GM12878 (cell line): Measurements from ENCODE around the gene LONP1. TPM values are rescaled to one million over a fixed set of nuclear protein-coding genes. Genes with fewer than 3 reads are reported as not detected.

ENCODE experiments used
- ATF7 ChIP-seq: fragments of 450-650 bp; IDR thresholded peaks from 2 replicates; pipeline ENCODE4 v1.6.1; 2016; ENCODE audit warnings: low read depth, mild to moderate bottlenecking
- BHLHE40 ChIP-seq, 2 experiments: fragments of 450-650 bp in 1 of 2; IDR thresholded peaks; 2 replicates each; pipeline ENCODE4 v1.6.1; 2011 to 2017; ENCODE audit warnings: low read depth in 2 of 2, borderline replicate concordance in 1 of 2, improper control_type of control experiment in 1 of 2, low read length in 1 of 2, mild to moderate bottlenecking in 1 of 2
- DPF2 ChIP-seq: fragments of 450-650 bp; IDR thresholded peaks from 2 replicates; pipeline ENCODE4 v1.6.1; 2017; ENCODE audit warnings: mild to moderate bottlenecking
- FOXM1 ChIP-seq: IDR thresholded peaks from 2 replicates; pipeline ENCODE4 v1.6.1; 2012; ENCODE audit warnings: low read depth, mild to moderate bottlenecking, inconsistent platforms, low read length, moderate library complexity
- IKZF2 ChIP-seq, 2 experiments: fragments of 450-650 bp; IDR thresholded peaks; 2 replicates each; pipeline ENCODE4 v1.6.1; 2017; ENCODE audit warnings: mild to moderate bottlenecking in 2 of 2, moderate library complexity in 2 of 2
- LARP7 ChIP-seq: fragments of 450-650 bp; IDR thresholded peaks from 2 replicates; pipeline ENCODE4 v1.6.1; 2017; ENCODE audit warnings: mild to moderate bottlenecking
- MEF2A ChIP-seq: IDR thresholded peaks from 2 replicates; pipeline ENCODE4 v1.6.1; 2011; ENCODE audit warnings: low read depth, mild to moderate bottlenecking, low read length, moderate library complexity; ENCODE audit not compliant: insufficient read depth
- MYC ChIP-seq: IDR thresholded peaks from 2 replicates; pipeline ENCODE4 v1.6.1; 2011; ENCODE audit warnings: mild to moderate bottlenecking, low read length, moderate library complexity, inconsistent platforms; ENCODE audit not compliant: insufficient read depth, insufficient replicate concordance, insufficient read length, severe bottlenecking
- PAX5 ChIP-seq: IDR thresholded peaks from 2 replicates; pipeline ENCODE4 v1.6.1; 2011; ENCODE audit warnings: low read depth, low read length, borderline replicate concordance
- PML ChIP-seq: IDR thresholded peaks from 2 replicates; pipeline ENCODE4 v1.6.1; 2012; ENCODE audit warnings: low read length, inconsistent platforms
- POLR2AphosphoS2 ChIP-seq: IDR thresholded peaks from 2 replicates; pipeline ENCODE4 v1.6.1; 2011; ENCODE audit warnings: low read depth, mild to moderate bottlenecking, low read length, improper control_type of control experiment, moderate library complexity
- POLR2AphosphoS5 ChIP-seq: IDR thresholded peaks from 2 replicates; pipeline ENCODE4 v1.6.1; 2011; ENCODE audit warnings: mild to moderate bottlenecking, low read length, inconsistent platforms
- SIN3A ChIP-seq: IDR thresholded peaks from 2 replicates; pipeline ENCODE4 v1.6.1; 2012; ENCODE audit warnings: low read depth, low read length, improper control_type of control experiment
- SMAD5 ChIP-seq: IDR thresholded peaks from 2 replicates; pipeline ENCODE4 v1.6.1; 2016; ENCODE audit warnings: antibody characterized with exemption, low read depth
- SUPT20H ChIP-seq: IDR thresholded peaks from 2 replicates; pipeline ENCODE4 v1.6.1; 2011; ENCODE audit warnings: low read depth, mild to moderate bottlenecking, low read length, moderate library complexity, borderline replicate concordance; ENCODE audit not compliant: control insufficient read depth
- TAF1 ChIP-seq: IDR thresholded peaks from 2 replicates; pipeline ENCODE4 v1.6.1; 2011; ENCODE audit warnings: mild to moderate bottlenecking, low read depth, low read length, borderline replicate concordance
- ZNF384 ChIP-seq: IDR thresholded peaks from 2 replicates; pipeline ENCODE4 v1.6.1; 2012; ENCODE audit warnings: low read depth, mild to moderate bottlenecking, low read length, improper control_type of control experiment, borderline replicate concordance
- ZNF622 ChIP-seq: fragments of 450-650 bp; IDR thresholded peaks from 2 replicates; pipeline ENCODE4 v1.6.1; 2017; ENCODE audit warnings: mild to moderate bottlenecking, inconsistent platforms
- ZNF687 ChIP-seq: fragments of 450-650 bp; IDR thresholded peaks from 2 replicates; pipeline ENCODE4 v1.6.1; 2017; ENCODE audit warnings: mild to moderate bottlenecking, moderate library complexity
- polyA plus RNA-seq, 11 experiments: library from polyadenylated mRNA; depleted of rRNA in 4 of 11; unstranded in 6 of 11; stranded (reverse) in 5 of 11; fragments of >200 nt; fragmentation: Nextera tagmentation in 4 of 11; fragmentation: Illumina TruSeq in 1 of 11; extraction: Ambion mirVana in 4 of 11; extraction: Trizol in 1 of 11; gene quantifications; 1 replicate in 1 of 11; 2 replicates in 10 of 11; pipeline versions ENCODE4 v1.2.1 to v1.2.3, GENCODE V29; 2011 to 2016; ENCODE audit warnings: inconsistent platforms in 2 of 11, missing spikeins in 2 of 11, low read depth in 1 of 11
- total RNA-seq, 4 experiments: library from RNA; depleted of rRNA in 3 of 4; stranded (reverse); fragments of >200 nt in 3 of 4; fragmentation: Illumina TruSeq in 1 of 4; extraction: Trizol in 1 of 4; gene quantifications; 2 replicates each; pipeline versions ENCODE4 v1.2.1 to v1.2.3, GENCODE V29; 2013 to 2021
- TF ChIP-seq, protein P1 (sequence below): IDR thresholded peaks from 2 replicates; pipeline ENCODE4 v1.6.1; 2012; ENCODE audit warnings: low read depth, low read length, improper control_type of control experiment
- TF ChIP-seq, protein P2 (sequence below): fragments of 150-350 bp; IDR thresholded peaks from 2 replicates; pipeline ENCODE4 v1.6.1; 2014; ENCODE audit warnings: mild to moderate bottlenecking, low read depth, low read length
- TF ChIP-seq, protein P3 (sequence below): IDR thresholded peaks from 2 replicates; pipeline ENCODE4 v1.6.1; 2012; ENCODE audit warnings: low read depth, low read length, improper control_type of control experiment

LONP1 gene
- total and polyA plus RNA-seq, 10 of the 15 experiments (the other 5 are each of a cell fraction or from before 2014, with no cell fraction given) = 0.61 to 136 (median 59.5) TPM

GRCh38 chr19:5691822-5692722 is 27.9 kb downstream of the LONP1 start (continued):
- TF ChIP-seq ZNF687 = no peak
- TF ChIP-seq, protein P1, sequence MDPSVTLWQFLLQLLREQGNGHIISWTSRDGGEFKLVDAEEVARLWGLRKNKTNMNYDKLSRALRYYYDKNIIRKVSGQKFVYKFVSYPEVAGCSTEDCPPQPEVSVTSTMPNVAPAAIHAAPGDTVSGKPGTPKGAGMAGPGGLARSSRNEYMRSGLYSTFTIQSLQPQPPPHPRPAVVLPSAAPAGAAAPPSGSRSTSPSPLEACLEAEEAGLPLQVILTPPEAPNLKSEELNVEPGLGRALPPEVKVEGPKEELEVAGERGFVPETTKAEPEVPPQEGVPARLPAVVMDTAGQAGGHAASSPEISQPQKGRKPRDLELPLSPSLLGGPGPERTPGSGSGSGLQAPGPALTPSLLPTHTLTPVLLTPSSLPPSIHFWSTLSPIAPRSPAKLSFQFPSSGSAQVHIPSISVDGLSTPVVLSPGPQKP = no peak
- no peak for TF ChIP-seq MYC
- no peak for TF ChIP-seq LARP7
- 0 out of 2 replicates have a peak, but pooled peaks have one; percentile 36 for TF ChIP-seq PML
- peak; percentile 68; the same call in 1 of the 2 replicates for TF ChIP-seq POLR2AphosphoS2
- TF ChIP-seq, protein P2, sequence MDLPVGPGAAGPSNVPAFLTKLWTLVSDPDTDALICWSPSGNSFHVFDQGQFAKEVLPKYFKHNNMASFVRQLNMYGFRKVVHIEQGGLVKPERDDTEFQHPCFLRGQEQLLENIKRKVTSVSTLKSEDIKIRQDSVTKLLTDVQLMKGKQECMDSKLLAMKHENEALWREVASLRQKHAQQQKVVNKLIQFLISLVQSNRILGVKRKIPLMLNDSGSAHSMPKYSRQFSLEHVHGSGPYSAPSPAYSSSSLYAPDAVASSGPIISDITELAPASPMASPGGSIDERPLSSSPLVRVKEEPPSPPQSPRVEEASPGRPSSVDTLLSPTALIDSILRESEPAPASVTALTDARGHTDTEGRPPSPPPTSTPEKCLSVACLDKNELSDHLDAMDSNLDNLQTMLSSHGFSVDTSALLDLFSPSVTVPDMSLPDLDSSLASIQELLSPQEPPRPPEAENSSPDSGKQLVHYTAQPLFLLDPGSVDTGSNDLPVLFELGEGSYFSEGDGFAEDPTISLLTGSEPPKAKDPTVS = no peak
- TF ChIP-seq, protein P3, sequence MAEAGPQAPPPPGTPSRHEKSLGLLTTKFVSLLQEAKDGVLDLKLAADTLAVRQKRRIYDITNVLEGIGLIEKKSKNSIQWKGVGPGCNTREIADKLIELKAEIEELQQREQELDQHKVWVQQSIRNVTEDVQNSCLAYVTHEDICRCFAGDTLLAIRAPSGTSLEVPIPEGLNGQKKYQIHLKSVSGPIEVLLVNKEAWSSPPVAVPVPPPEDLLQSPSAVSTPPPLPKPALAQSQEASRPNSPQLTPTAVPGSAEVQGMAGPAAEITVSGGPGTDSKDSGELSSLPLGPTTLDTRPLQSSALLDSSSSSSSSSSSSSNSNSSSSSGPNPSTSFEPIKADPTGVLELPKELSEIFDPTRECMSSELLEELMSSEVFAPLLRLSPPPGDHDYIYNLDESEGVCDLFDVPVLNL = no peak
- TF ChIP-seq MEF2A = no peak
- 0 out of 2 replicates have a peak, but pooled peaks have one; percentile 47 for TF ChIP-seq SMAD5
- no peak; the same call in 1 of the 2 replicates for TF ChIP-seq PAX5
- TF ChIP-seq IKZF2 (IDR thresholded peaks at IDR 0.05) = no peak
- no peak for TF ChIP-seq DPF2
- no peak for TF ChIP-seq SIN3A
- TF ChIP-seq SUPT20H = no peak
- TF ChIP-seq BHLHE40 (IDR thresholded peaks at IDR 0.05; ENCODE audit: borderline replicate concordance in 1 of 2, low read depth in 2 of 2, low read length in 1 of 2) = no peak
- no peak for TF ChIP-seq ZNF622
- peak; percentile 47 for TF ChIP-seq POLR2AphosphoS5
- no peak for TF ChIP-seq TAF1
- no peak for TF ChIP-seq ZNF384
- no peak for TF ChIP-seq ATF7
- TF ChIP-seq FOXM1 = 0 out of 2 replicates have a peak, but pooled peaks have one; percentile 35
